Upper lobe of left lung (tissue), 6 donors: Measurements from ENCODE around the gene MEF2C. TPM values are rescaled to one million over a fixed set of nuclear protein-coding genes. Genes with fewer than 3 reads are reported as not detected.

ENCODE experiments used
- ATAC-seq, 2 donors: fragments of 200-7000 bp; cut with Tn5 transposase; one replicate each; pipeline ENCODE4 v1.9.1; 2022; ENCODE audit warnings: mild to moderate bottlenecking in 2 of 2, moderate library complexity in 2 of 2; ENCODE audit not compliant: low FRiP score in 2 of 2
- DNase-seq, 2 donors: peaks; one replicate each; pipeline ENCODE4 v3.0.0-alpha.2; 2019 to 2020
- H3K27ac ChIP-seq, 4 donors: fragments of 200-600 bp; sonication (generic); one replicate each; pipeline ENCODE4 v1.5.1; 2016 to 2019
- H3K27me3 ChIP-seq, 4 donors: fragments of 200-600 bp; sonication (generic); one replicate each; pipeline ENCODE4 v1.5.1; 2017 to 2019
- H3K36me3 ChIP-seq, 4 donors: fragments of 200-600 bp; sonication (generic); one replicate each; pipeline ENCODE4 v1.5.1; 2016 to 2019
- H3K4me1 ChIP-seq, 4 donors: fragments of 200-600 bp; sonication (generic); one replicate each; pipeline ENCODE4 v1.5.1; 2018 to 2019
- H3K4me3 ChIP-seq, 4 donors: fragments of 200-600 bp; sonication (generic); one replicate each; pipeline ENCODE4 v1.5.1; 2017 to 2019; ENCODE audit warnings: mild to moderate bottlenecking in 2 of 4, moderate library complexity in 1 of 4
- H3K9me3 ChIP-seq, 4 donors: fragments of 200-600 bp; sonication (generic); one replicate each; pipeline ENCODE4 v1.5.1; 2018 to 2019
- CTCF ChIP-seq, 6 experiments: fragments of 450-650 bp in 4 of 6; fragments of 200-600 bp in 2 of 6; sonication (generic) in 2 of 6; IDR thresholded peaks; one replicate each; pipeline ENCODE4 v1.5.1; 2016 to 2019; ENCODE audit warnings: antibody characterized with exemption in 6 of 6
- EP300 ChIP-seq, 4 donors: sonication (generic); formaldehyde crosslinking; IDR thresholded peaks; one replicate each; pipeline ENCODE4 v1.5.1; 2017; ENCODE audit warnings: antibody characterized with exemption in 4 of 4, control low read depth in 2 of 4
- POLR2A ChIP-seq, 4 donors: fragments of 450-650 bp; IDR thresholded peaks; one replicate each; pipeline ENCODE4 v1.5.1; 2016 to 2017; ENCODE audit warnings: antibody characterized with exemption in 4 of 4, mild to moderate bottlenecking in 2 of 4
- POLR2AphosphoS5 ChIP-seq, 2 donors: sonication (generic); formaldehyde crosslinking; IDR thresholded peaks; one replicate each; pipeline ENCODE4 v1.5.1; 2017; ENCODE audit warnings: antibody characterized with exemption in 2 of 2
- WGBS, 2 donors: methylation state at CpG; one replicate each; pipeline ENCODE4 v1.1.5; 2017 to 2018; 5-methylcytosine and 5-hydroxymethylcytosine counted together
- total RNA-seq, 6 donors: library from RNA; depleted of rRNA in 4 of 6; stranded (reverse); fragments of >200 nt in 4 of 6; gene quantifications; one replicate each; pipeline versions ENCODE4 v1.1.0 to v1.2.1, GENCODE V29; 2016 to 2021
- donor health status: DM: no; HTN: no; CAD: no; lungs with moderate emphysema.
- donor health status: DM: no; HTN: yes; CAD: no; lungs with severe emphysema.

The MEF2C gene
- total RNA-seq, result 10 to 100 TPM; 20.5 to 46.2 (median 35.8) TPM

GRCh38 chr5:88883059-88883835 lies at the start of gene MEF2C:
MEF2C (minus strand) TSS chr5:88883184; CDS start chr5:88823788, 59,396 bp downstream.
- peak; percentile 89 to 92 for ATAC-seq
- peaks cover 0 to 32% (median 17%) of the 10 kb centered on the region in 4 donors for H3K4me1 ChIP-seq
- H3K27me3 ChIP-seq, result no peaks in the 10 kb centered on the region
- WGBS, 2 donors, result 0 to 1% methylated on average over 51 to 52 of the region's 52 CpGs
- TF ChIP-seq POLR2AphosphoS5 (IDR thresholded peaks at IDR 0.05), result peak; percentile 60 to 83
- TF ChIP-seq EP300 (IDR thresholded peaks at IDR 0.05), result no peak
- TF ChIP-seq POLR2A (IDR thresholded peaks at IDR 0.05), result peak in 3 of 4 donors; percentile 66 to 84 (median 69)
- no peak for TF ChIP-seq CTCF (IDR thresholded peaks at IDR 0.05)
- no peaks in the 10 kb centered on the region for H3K9me3 ChIP-seq
- peak within 1 kb of the TSS; percentile 81 to 95 (median 87) for H3K27ac ChIP-seq
- H3K36me3 ChIP-seq, result no peaks in the 10 kb centered on the region
- peak within 1 kb of the TSS; percentile 37 to 67 (median 60) for H3K4me3 ChIP-seq
- DNase-seq, result peak; percentile 72 to 95

- WGBS, 2 donors, result 98% methylated on average over 2 of the region's 2 CpGs
- no peak for TF ChIP-seq EP300 (IDR thresholded peaks at IDR 0.05)
- TF ChIP-seq CTCF (IDR thresholded peaks at IDR 0.05), result no peak
- no peak for TF ChIP-seq POLR2A (IDR thresholded peaks at IDR 0.05)
- TF ChIP-seq POLR2AphosphoS5 (IDR thresholded peaks at IDR 0.05), result no peak
- no peak overlapping the region for H3K27ac ChIP-seq
These were observed 49.6 kb upstream of the MEF2C start for GRCh38 chr5:88932541-88932940.

GRCh38 chr5:88930335-88930734 lies 47.4 kb upstream of the MEF2C start:
- Histone ChIP-seq H3K27ac (no peak overlapping the region), H3K9me3 (no peaks in the 10 kb centered on the region), H3K36me3 (no peaks in the 10 kb centered on the region), H3K4me3 (no peak overlapping the region), H3K27me3 (no peaks in the 10 kb centered on the region), H3K4me1 (no peaks in the 10 kb centered on the region)
- no peak for TF ChIP-seq CTCF (IDR thresholded peaks at IDR 0.05)
- TF ChIP-seq POLR2AphosphoS5 (IDR thresholded peaks at IDR 0.05), result no peak
- no peak for TF ChIP-seq EP300 (IDR thresholded peaks at IDR 0.05)
- ATAC-seq, result no peak
- DNase-seq, result no peak
- 86 to 87% methylated on average over 1 of the region's 1 CpG for WGBS, 2 donors

More at GRCh38 chr5:88932541-88932940, 49.6 kb upstream of the MEF2C start:
- ATAC-seq, result no peak
- Histone ChIP-seq H3K27me3 (no peaks in the 10 kb centered on the region), H3K36me3 (no peaks in the 10 kb centered on the region), H3K9me3 (no peaks in the 10 kb centered on the region), H3K4me3 (no peak overlapping the region), H3K4me1 (no peaks in the 10 kb centered on the region)
- DNase-seq, result no peak

- Histone ChIP-seq H3K4me3 (no peak overlapping the region), H3K4me1 (no peaks in the 10 kb centered on the region), H3K27ac (no peak overlapping the region), H3K36me3 (no peaks in the 10 kb centered on the region), H3K9me3 (no peaks in the 10 kb centered on the region), H3K27me3 (no peaks in the 10 kb centered on the region)
- WGBS, 2 donors, result 79 to 82% methylated on average over 6 of the region's 6 CpGs
- DNase-seq (no peak), ATAC-seq (no peak)
- TF ChIP-seq POLR2AphosphoS5 (IDR thresholded peaks at IDR 0.05) (no peak), POLR2A (IDR thresholded peaks at IDR 0.05) (no peak), EP300 (IDR thresholded peaks at IDR 0.05) (no peak), CTCF (IDR thresholded peaks at IDR 0.05) (no peak)
These were observed 46.4 kb upstream of the MEF2C start for GRCh38 chr5:88929385-88929784.

- H3K9me3 ChIP-seq, result no peaks in the 10 kb centered on the region
- DNase-seq, result no peak
- no peak overlapping the region for H3K4me3 ChIP-seq
- H3K27me3 ChIP-seq, result no peaks in the 10 kb centered on the region
- 94% methylated on average over 7 of the region's 7 CpGs for WGBS, 2 donors
- no peaks in the 10 kb centered on the region for H3K36me3 ChIP-seq
- H3K4me1 ChIP-seq, result no peaks in the 10 kb centered on the region
- H3K27ac ChIP-seq, result no peak overlapping the region
- TF ChIP-seq CTCF (IDR thresholded peaks at IDR 0.05), result no peak
- no peak for TF ChIP-seq POLR2A (IDR thresholded peaks at IDR 0.05)
- no peak for TF ChIP-seq POLR2AphosphoS5 (IDR thresholded peaks at IDR 0.05)
- no peak for TF ChIP-seq EP300 (IDR thresholded peaks at IDR 0.05)
- no peak for ATAC-seq
These were observed 43.8 kb upstream of the MEF2C start for GRCh38 chr5:88926774-88927173.
